WTC11 (cell line): ENCODE data around the gene PRPF31. TPM values are rescaled to one million over a fixed set of nuclear protein-coding genes. Genes with fewer than 3 reads are reported as not detected.

Experiments used
- ATAC-seq: fragments of 200-7000 bp; cut with Tn5 transposase; 2 replicates; pipeline ENCODE4 v1.10.0; 2021; ENCODE audit warnings: mild to moderate bottlenecking, moderate library complexity
- CTCF ChIA-PET: fragments of 300-600 bp; sonication (Branson Sonifier 250); formaldehyde crosslinking; loops from one replicate; lab custom pipeline; 2021; ENCODE audit warnings: antibody characterized with exemption; lab: Charles Lee
- POLR2A ChIA-PET: fragments of 350-600 bp; sonication (Branson Sonifier 250); formaldehyde crosslinking; loops from one replicate; lab custom pipeline; 2021; ENCODE audit warnings: antibody characterized with exemption; lab: Charles Lee
- DNase-seq: peaks from one replicate; pipeline ENCODE4 v3.0.0; 2021; ENCODE audit warnings: low spot score
- H3K27ac Mint-ChIP-seq: 2 replicates; pipeline ENCODE4 v1.8.0; 2021; ENCODE audit warnings: mixed read lengths
- H3K27me3 Mint-ChIP-seq: 2 replicates; pipeline ENCODE4 v1.8.0; 2021; ENCODE audit warnings: low read depth, mild to moderate bottlenecking, moderate library complexity, mixed read lengths
- H3K36me3 Mint-ChIP-seq: 2 replicates; pipeline ENCODE4 v1.8.0; 2021; ENCODE audit warnings: mixed read lengths
- H3K4me1 Mint-ChIP-seq: 2 replicates; pipeline ENCODE4 v1.8.0; 2022; ENCODE audit warnings: mixed read lengths
- H3K4me3 Mint-ChIP-seq: 2 replicates; pipeline ENCODE4 v1.8.0; 2021; ENCODE audit warnings: mild to moderate bottlenecking, moderate library complexity, mixed read lengths
- H3K9me3 Mint-ChIP-seq: 2 replicates; pipeline ENCODE4 v1.8.0; 2021; ENCODE audit warnings: mixed read lengths
- ATF1 ChIP-seq: sonication (generic); formaldehyde crosslinking; IDR thresholded peaks from 2 replicates; pipeline ENCODE4 v1.8.1; 2023; ENCODE audit warnings: mild to moderate bottlenecking, moderate library complexity, missing genetic modification reagents
- ATF3 ChIP-seq: sonication (generic); formaldehyde crosslinking; conservative IDR thresholded peaks from 2 replicates; pipeline ENCODE4 v1.8.1; 2022; ENCODE audit warnings: mild to moderate bottlenecking, missing genetic modification reagents
- E2F5 ChIP-seq: sonication (generic); formaldehyde crosslinking; IDR thresholded peaks from 2 replicates; pipeline ENCODE4 v1.8.1; 2022; ENCODE audit warnings: mild to moderate bottlenecking, moderate library complexity, missing genetic modification reagents
- EMX1 ChIP-seq: fragments of 250-450 bp; sonication (Bioruptor Pico); IDR thresholded peaks from 2 replicates; pipeline ENCODE4 v1.8.0; 2021; ENCODE audit warnings: mild to moderate bottlenecking
- FOXK1 ChIP-seq: sonication (generic); formaldehyde crosslinking; IDR thresholded peaks from 2 replicates; pipeline ENCODE4 v1.8.0; 2022; ENCODE audit warnings: mild to moderate bottlenecking, moderate library complexity, missing genetic modification reagents
- FOXP1 ChIP-seq: sonication (generic); formaldehyde crosslinking; IDR thresholded peaks from 2 replicates; pipeline ENCODE4 v1.8.0; 2022; ENCODE audit warnings: missing genetic modification reagents, mild to moderate bottlenecking, moderate library complexity, borderline replicate concordance
- HMGXB4 ChIP-seq: sonication (generic); formaldehyde crosslinking; IDR thresholded peaks from 2 replicates; pipeline ENCODE4 v1.8.1; 2023; ENCODE audit warnings: mild to moderate bottlenecking, moderate library complexity, missing genetic modification reagents
- IRF1 ChIP-seq: sonication (generic); formaldehyde crosslinking; IDR thresholded peaks from 2 replicates; pipeline ENCODE4 v1.8.0; 2023; ENCODE audit warnings: missing genetic modification reagents
- JAZF1 ChIP-seq: fragments of 250-450 bp; sonication (Bioruptor Pico); IDR thresholded peaks from 2 replicates; pipeline ENCODE4 v1.9.0; 2021; ENCODE audit warnings: moderate library complexity, mild to moderate bottlenecking, inconsistent platforms
- KAT7 ChIP-seq: sonication (generic); formaldehyde crosslinking; IDR thresholded peaks from 2 replicates; pipeline ENCODE4 v1.8.1; 2023; ENCODE audit warnings: missing genetic modification reagents, mild to moderate bottlenecking, borderline replicate concordance
- MLX ChIP-seq: sonication (generic); formaldehyde crosslinking; IDR thresholded peaks from 2 replicates; pipeline ENCODE4 v1.8.1; 2023; ENCODE audit warnings: mild to moderate bottlenecking, missing genetic modification reagents, moderate library complexity
- MXD4 ChIP-seq: fragments of 250-450 bp; sonication (Bioruptor Pico); IDR thresholded peaks from 2 replicates; pipeline ENCODE4 v1.8.0; 2021; ENCODE audit warnings: mild to moderate bottlenecking, moderate library complexity, borderline replicate concordance
- MYBL2 ChIP-seq: sonication (generic); formaldehyde crosslinking; IDR thresholded peaks from 2 replicates; pipeline ENCODE4 v1.8.1; 2023; ENCODE audit warnings: mild to moderate bottlenecking, moderate library complexity, missing genetic modification reagents
- NFATC4 ChIP-seq: fragments of 250-450 bp; sonication (Bioruptor Pico); IDR thresholded peaks from 2 replicates; pipeline ENCODE4 v1.9.0; 2021; ENCODE audit warnings: mild to moderate bottlenecking
- NFE2L1 ChIP-seq: sonication (generic); formaldehyde crosslinking; IDR thresholded peaks from 2 replicates; pipeline ENCODE4 v1.8.1; 2023; ENCODE audit warnings: missing genetic modification reagents
- NR2C2 ChIP-seq: sonication (generic); formaldehyde crosslinking; IDR thresholded peaks from 2 replicates; pipeline ENCODE4 v1.8.0; 2022; ENCODE audit warnings: mild to moderate bottlenecking, missing genetic modification reagents
- NR3C1 ChIP-seq: sonication (generic); formaldehyde crosslinking; conservative IDR thresholded peaks from 2 replicates; pipeline ENCODE4 v1.8.1; 2023; ENCODE audit warnings: low read depth, mild to moderate bottlenecking, missing genetic modification reagents
- PREB ChIP-seq: sonication (generic); formaldehyde crosslinking; IDR thresholded peaks from 2 replicates; pipeline ENCODE4 v1.8.1; 2022; ENCODE audit warnings: mild to moderate bottlenecking, missing genetic modification reagents, moderate library complexity, borderline replicate concordance
- RELA ChIP-seq: sonication (generic); formaldehyde crosslinking; IDR thresholded peaks from 2 replicates; pipeline ENCODE4 v1.8.1; 2022; ENCODE audit warnings: missing genetic modification reagents, mild to moderate bottlenecking, borderline replicate concordance
- SOX15 ChIP-seq: fragments of 250-450 bp; sonication (Bioruptor Pico); IDR thresholded peaks from 2 replicates; pipeline ENCODE4 v1.9.0; 2021; ENCODE audit warnings: mild to moderate bottlenecking
- SP1 ChIP-seq: sonication (generic); formaldehyde crosslinking; conservative IDR thresholded peaks from 2 replicates; pipeline ENCODE4 v1.8.1; 2022; ENCODE audit warnings: missing genetic modification reagents
- ZNF232 ChIP-seq: sonication (generic); formaldehyde crosslinking; IDR thresholded peaks from 2 replicates; pipeline ENCODE4 v1.8.0; 2022; ENCODE audit warnings: mild to moderate bottlenecking, missing genetic modification reagents
- ZNF396 ChIP-seq: fragments of 250-450 bp; sonication (Bioruptor Pico); IDR thresholded peaks from 2 replicates; pipeline ENCODE4 v1.8.0; 2021; ENCODE audit warnings: mild to moderate bottlenecking, moderate library complexity, borderline replicate concordance
- ZNF416 ChIP-seq: fragments of 250-450 bp; sonication (Bioruptor Pico); IDR thresholded peaks from 2 replicates; pipeline ENCODE4 v1.9.0; 2021; ENCODE audit warnings: mild to moderate bottlenecking, inconsistent platforms
- ZNF425 ChIP-seq: fragments of 250-450 bp; sonication (Bioruptor Pico); conservative IDR thresholded peaks from 2 replicates; pipeline ENCODE4 v1.9.0; 2021; ENCODE audit warnings: mild to moderate bottlenecking
- total RNA-seq: library from RNA; stranded (reverse); gene quantifications from 3 replicates; pipeline ENCODE4 v1.2.3, GENCODE V29; 2021
- TF ChIP-seq, protein P1 (sequence below): fragments of 250-450 bp; sonication (Bioruptor Pico); IDR thresholded peaks from 2 replicates; pipeline ENCODE4 v1.9.0; 2021; ENCODE audit warnings: mild to moderate bottlenecking
- TF ChIP-seq, protein P2 (sequence below): sonication (generic); formaldehyde crosslinking; IDR thresholded peaks from 2 replicates; pipeline ENCODE4 v1.8.0; 2022; ENCODE audit warnings: mild to moderate bottlenecking, missing genetic modification reagents
- TF ChIP-seq, protein P3 (sequence below): fragments of 250-450 bp; sonication (Bioruptor Pico); IDR thresholded peaks from 2 replicates; pipeline ENCODE4 v2.1.2; 2022; ENCODE audit warnings: mild to moderate bottlenecking, moderate library complexity

PRPF31 gene
- total RNA-seq, 1 experiment from 2014 or later: 92.8 TPM

DNA sequence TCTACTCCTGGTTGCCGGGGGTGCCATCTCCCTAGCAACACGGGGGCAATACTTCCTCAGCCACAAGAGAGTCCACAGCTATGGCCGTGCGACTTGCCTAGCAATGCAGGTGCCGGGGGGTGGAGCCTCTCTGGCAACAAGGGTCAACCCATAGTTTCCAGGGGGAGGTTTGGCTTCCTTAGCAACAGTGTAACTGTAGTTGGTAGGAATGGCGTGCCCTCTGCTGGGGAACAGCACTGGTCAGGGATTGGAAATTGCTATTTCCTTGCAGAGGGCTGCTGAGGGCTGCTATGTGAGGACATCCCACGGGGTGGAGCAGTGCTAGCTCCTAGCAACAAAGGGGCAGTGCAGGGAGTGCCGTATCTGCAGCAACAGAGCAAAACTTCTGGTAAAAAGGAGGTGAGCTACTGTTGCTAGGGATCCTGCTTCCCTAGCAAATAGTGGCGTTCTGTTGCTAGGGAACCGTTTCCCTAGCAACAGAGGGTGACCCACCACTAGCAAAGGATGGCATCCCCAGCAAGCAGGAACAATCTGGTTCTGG lies 64.4 kb downstream of the PRPF31 start:
- ATAC-seq: peak; percentile 95
- POLR2A ChIA-PET: interaction anchor here (0.8 to 1.3 kb wide), 4 partner anchors 9 to 137 kb away, joined by 3 to 13 read pairs (median 4); partner anchors contain the start of genes LENG1 and MBOAT7
- H3K27ac Mint-ChIP-seq: peak overlapping the region; percentile 63
- H3K36me3 Mint-ChIP-seq: peaks cover 26% of the 10 kb centered on the region
- no peaks in the 10 kb centered on the region for H3K27me3 Mint-ChIP-seq
- H3K4me3 Mint-ChIP-seq: no peak overlapping the region
- peak; percentile 94 for DNase-seq
- H3K9me3 Mint-ChIP-seq: no peaks in the 10 kb centered on the region
- CTCF ChIA-PET: interaction anchor here (0.7 to 2.3 kb wide), 20 partner anchors 9 to 259 kb away, joined by 3 to 84 read pairs (median 4); partner anchors contain the start of genes CNOT3, MBOAT7, PRPF31 and TFPT
- H3K4me1 Mint-ChIP-seq: peaks cover 14% of the 10 kb centered on the region
- TF ChIP-seq, protein P1, sequence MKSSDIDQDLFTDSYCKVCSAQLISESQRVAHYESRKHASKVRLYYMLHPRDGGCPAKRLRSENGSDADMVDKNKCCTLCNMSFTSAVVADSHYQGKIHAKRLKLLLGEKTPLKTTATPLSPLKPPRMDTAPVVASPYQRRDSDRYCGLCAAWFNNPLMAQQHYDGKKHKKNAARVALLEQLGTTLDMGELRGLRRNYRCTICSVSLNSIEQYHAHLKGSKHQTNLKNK (CRISPR knock-in tag): no peak
- TF ChIP-seq ZNF396 (CRISPR knock-in tag): no peak
- TF ChIP-seq MXD4: no peak
- no peak for TF ChIP-seq KAT7 (CRISPR knock-in tag)
- TF ChIP-seq ZNF232 (CRISPR knock-in tag): no peak
- TF ChIP-seq, protein P2, sequence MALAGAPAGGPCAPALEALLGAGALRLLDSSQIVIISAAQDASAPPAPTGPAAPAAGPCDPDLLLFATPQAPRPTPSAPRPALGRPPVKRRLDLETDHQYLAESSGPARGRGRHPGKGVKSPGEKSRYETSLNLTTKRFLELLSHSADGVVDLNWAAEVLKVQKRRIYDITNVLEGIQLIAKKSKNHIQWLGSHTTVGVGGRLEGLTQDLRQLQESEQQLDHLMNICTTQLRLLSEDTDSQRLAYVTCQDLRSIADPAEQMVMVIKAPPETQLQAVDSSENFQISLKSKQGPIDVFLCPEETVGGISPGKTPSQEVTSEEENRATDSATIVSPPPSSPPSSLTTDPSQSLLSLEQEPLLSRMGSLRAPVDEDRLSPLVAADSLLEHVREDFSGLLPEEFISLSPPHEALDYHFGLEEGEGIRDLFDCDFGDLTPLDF: no peak
- TF ChIP-seq ZNF425 (CRISPR knock-in tag): no peak
- TF ChIP-seq ZNF416 (CRISPR knock-in tag): no peak
- no peak for TF ChIP-seq RELA (CRISPR knock-in tag)
- no peak for TF ChIP-seq IRF1 (CRISPR knock-in tag)
- TF ChIP-seq ATF1: no peak
- no peak for TF ChIP-seq MYBL2 (CRISPR knock-in tag)
- TF ChIP-seq NR2C2 (CRISPR knock-in tag): no peak
- TF ChIP-seq, protein P3, sequence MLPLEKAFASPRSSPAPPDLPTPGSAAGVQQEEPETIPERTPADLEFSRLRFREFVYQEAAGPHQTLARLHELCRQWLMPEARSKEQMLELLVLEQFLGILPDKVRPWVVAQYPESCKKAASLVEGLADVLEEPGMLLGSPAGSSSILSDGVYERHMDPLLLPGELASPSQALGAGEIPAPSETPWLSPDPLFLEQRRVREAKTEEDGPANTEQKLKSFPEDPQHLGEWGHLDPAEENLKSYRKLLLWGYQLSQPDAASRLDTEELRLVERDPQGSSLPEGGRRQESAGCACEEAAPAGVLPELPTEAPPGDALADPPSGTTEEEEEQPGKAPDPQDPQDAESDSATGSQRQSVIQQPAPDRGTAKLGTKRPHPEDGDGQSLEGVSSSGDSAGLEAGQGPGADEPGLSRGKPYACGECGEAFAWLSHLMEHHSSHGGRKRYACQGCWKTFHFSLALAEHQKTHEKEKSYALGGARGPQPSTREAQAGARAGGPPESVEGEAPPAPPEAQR: no peak
- no peak for TF ChIP-seq SOX15 (CRISPR knock-in tag)
- no peak for TF ChIP-seq NFE2L1 (CRISPR knock-in tag)
- TF ChIP-seq ATF3: no peak
- no peak for TF ChIP-seq NFATC4 (CRISPR knock-in tag)
- TF ChIP-seq NR3C1 (CRISPR knock-in tag): no peak
- TF ChIP-seq SP1 (CRISPR knock-in tag): 0 out of 2 replicates have a peak, but pooled peaks have one; percentile 47
- no peak for TF ChIP-seq FOXP1 (CRISPR knock-in tag)
- TF ChIP-seq MLX (CRISPR knock-in tag): no peak
- TF ChIP-seq EMX1 (CRISPR knock-in tag): no peak
- no peak for TF ChIP-seq HMGXB4 (CRISPR knock-in tag)
- TF ChIP-seq FOXK1 (CRISPR knock-in tag): peak; percentile 64; the same call in 1 of the 2 replicates
- TF ChIP-seq E2F5 (CRISPR knock-in tag): 0 out of 2 replicates have a peak, but pooled peaks have one; percentile 34
- no peak for TF ChIP-seq JAZF1 (CRISPR knock-in tag)
- no peak for TF ChIP-seq PREB (CRISPR knock-in tag)
